ENCODE results near the gene ABCA7. TPM values are rescaled to one million over a fixed set of nuclear protein-coding genes. Genes with fewer than 3 reads are reported as not detected.
A peak's percentile ranks its signal among the peaks of the same experiment; 100 is the strongest.

ABCA7 gene
- polyA plus RNA-seq, 1 donor from 2014 or later: 51.8 TPM

DNA sequence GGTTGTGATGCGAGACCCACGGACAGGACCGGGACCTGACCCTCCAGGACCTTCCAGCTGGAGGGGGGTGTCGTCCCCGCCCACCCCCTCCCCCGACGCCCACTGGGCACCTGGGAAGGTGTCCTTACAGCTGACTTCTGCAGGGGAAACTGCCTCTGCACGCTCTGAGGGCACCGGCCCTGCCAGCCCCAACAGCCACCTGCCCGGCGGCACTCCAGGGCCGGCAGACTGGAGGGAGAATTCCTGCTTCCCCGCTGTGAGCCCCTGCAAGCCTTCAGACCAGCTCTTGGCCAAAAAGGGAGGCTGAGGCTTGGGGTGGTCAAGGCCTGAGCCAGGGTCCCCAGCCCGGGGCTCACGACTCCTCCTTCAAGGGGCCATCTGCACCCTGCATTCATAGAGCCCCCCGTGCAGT lies 12.3 kb upstream of the ABCA7 start:
- Histone ChIP-seq H3K4me3 (ENCODE audit: low read length) (peak overlapping the region; percentile 85), H3K4me2 (ENCODE audit: low read length) (peak overlapping the region; percentile 35), H3K27me3 (ENCODE audit: insufficient read depth, low read depth, low read length) (peaks cover 5% of the 10 kb centered on the region), H3F3A (ENCODE audit: insufficient read depth, low read length, poor library complexity, severe bottlenecking) (no peaks in the 10 kb centered on the region), H4K20me1 (ENCODE audit: insufficient read depth) (no peaks in the 10 kb centered on the region), H2AFZ (ENCODE audit: low read depth, low read length) (no peak overlapping the region), H3K9ac (ENCODE audit: low read length) (peak overlapping the region; percentile 91), H3K9me3 (ENCODE audit: low read length) (no peaks in the 10 kb centered on the region), H3K27ac (ENCODE audit: low read length) (no peak overlapping the region), H3K36me3 (ENCODE audit: insufficient read depth, low read length) (no peaks in the 10 kb centered on the region), H3K9me2 (ENCODE audit: insufficient read depth, low read length) (no peaks in the 10 kb centered on the region), H3K79me2 (replicated peaks; ENCODE audit: insufficient read depth, low read length) (peaks cover 19% of the 10 kb centered on the region)
- TF ChIP-seq POLR2AphosphoS5 (IDR thresholded peaks at IDR 0.05): no peak
- TF ChIP-seq TAF1 (IDR thresholded peaks at IDR 0.05; ENCODE audit: low read depth): no peak
- no peak for TF ChIP-seq REST (IDR thresholded peaks at IDR 0.05; ENCODE audit: borderline replicate concordance)

DNA sequence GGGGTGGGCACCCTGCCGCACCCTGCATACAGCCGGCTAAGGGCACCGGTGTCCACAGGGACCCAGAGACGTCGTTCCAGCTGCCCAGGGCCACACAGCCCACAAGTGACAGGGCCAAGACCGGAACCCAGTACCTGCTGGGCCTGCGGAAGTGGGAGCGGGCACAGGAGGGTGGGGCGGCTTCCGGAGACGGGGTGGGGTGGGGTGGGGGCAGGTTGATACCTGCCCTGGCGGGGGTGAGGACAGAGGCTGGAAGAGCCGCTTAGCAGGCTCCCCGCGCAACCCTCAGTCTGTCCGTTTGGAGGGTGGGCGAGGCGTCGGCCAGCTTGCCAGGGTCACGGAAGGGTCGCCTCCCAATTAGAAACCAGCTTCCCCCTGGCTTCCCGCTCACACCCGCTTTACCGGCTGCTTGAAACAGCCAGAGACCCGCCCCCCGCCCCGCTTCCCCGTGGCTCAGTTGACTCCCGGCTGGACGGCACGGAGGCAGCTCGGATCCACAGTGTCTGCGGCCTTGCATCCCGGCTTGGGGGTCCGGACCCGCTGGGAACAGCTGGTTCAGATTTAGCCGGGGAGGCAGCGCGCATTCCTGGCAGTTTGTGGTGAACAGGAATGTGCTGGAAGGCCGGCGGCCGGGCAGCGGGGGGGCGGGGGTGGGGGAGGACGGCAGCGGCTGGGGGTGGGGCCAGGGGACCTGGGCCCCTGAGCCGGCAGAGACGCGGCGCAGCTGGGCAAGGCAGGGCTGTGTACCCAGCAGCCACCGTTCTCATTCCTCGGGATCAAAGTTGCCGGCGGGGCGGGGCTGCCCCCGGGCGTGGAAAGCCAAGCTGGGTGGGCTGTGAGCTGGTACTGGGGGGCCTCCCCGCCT lies 11.6 kb upstream of the ABCA7 start:
- H3K9ac ChIP-seq (ENCODE audit: low read length): peak overlapping the region; percentile 91
- H3K27me3 ChIP-seq (ENCODE audit: insufficient read depth, low read depth, low read length): peaks cover 5% of the 10 kb centered on the region
- peak overlapping the region; percentile 35 for H3K4me2 ChIP-seq (ENCODE audit: low read length)
- H3K4me3 ChIP-seq (ENCODE audit: low read length): peak overlapping the region; percentile 85
- H3K36me3 ChIP-seq (ENCODE audit: insufficient read depth, low read length): no peaks in the 10 kb centered on the region
- H3K9me2 ChIP-seq (ENCODE audit: insufficient read depth, low read length): no peaks in the 10 kb centered on the region
- no peaks in the 10 kb centered on the region for H3F3A ChIP-seq (ENCODE audit: insufficient read depth, low read length, poor library complexity, severe bottlenecking)
- no peak overlapping the region for H2AFZ ChIP-seq (ENCODE audit: low read depth, low read length)
- H4K20me1 ChIP-seq (ENCODE audit: insufficient read depth): no peaks in the 10 kb centered on the region
- no peak for TF ChIP-seq EP300 (conservative IDR thresholded peaks at IDR 0.05; ENCODE audit: poor library complexity, severe bottlenecking)
- no peak for TF ChIP-seq RAD21 (conservative IDR thresholded peaks at IDR 0.05)
- no peak for TF ChIP-seq REST (IDR thresholded peaks at IDR 0.05; ENCODE audit: borderline replicate concordance)
- no peak for TF ChIP-seq SMC3 (conservative IDR thresholded peaks at IDR 0.05; ENCODE audit: poor library complexity)
- no peak for TF ChIP-seq MXI1 (conservative IDR thresholded peaks at IDR 0.05; ENCODE audit: poor library complexity, severe bottlenecking)
- no peak for TF ChIP-seq POLR2AphosphoS5 (IDR thresholded peaks at IDR 0.05)
- H3K27ac ChIP-seq (ENCODE audit: low read length): no peak overlapping the region
- H3K9me3 ChIP-seq (ENCODE audit: low read length): no peaks in the 10 kb centered on the region
- peaks cover 19% of the 10 kb centered on the region for H3K79me2 ChIP-seq (replicated peaks; ENCODE audit: insufficient read depth, low read length)
